HEK293T (cell line): ENCODE results near the gene HIPK1.
"Not testable (repeated sequence)": the region's sequence is repeated elsewhere in the genome, so short reads cannot be mapped to it uniquely, and the experiment has no call there.

Experiments used
- CTCF ChIA-PET: fragments of 350-600 bp; formaldehyde crosslinking; extraction: SDS; loops from one replicate; lab custom pipeline; 2021; ENCODE audit warnings: antibody characterized with exemption, inconsistent platforms; lab: Yijun Ruan, JAX
- POLR2A ChIA-PET: fragments of 350-600 bp; formaldehyde crosslinking; extraction: SDS; loops from one replicate; lab custom pipeline; 2020; ENCODE audit warnings: antibody characterized with exemption, inconsistent platforms; lab: Yijun Ruan, JAX
- DNase-seq: peaks from one replicate; pipeline ENCODE4 v3.0.0; 2012; ENCODE audit warnings: mixed read lengths; ENCODE audit errors: extremely low spot score
- ARNT ChIP-seq: fragments of 450-650 bp; IDR thresholded peaks from 2 replicates; pipeline ENCODE4 v1.6.1; 2017; ENCODE audit warnings: mild to moderate bottlenecking
- BHLHE40 ChIP-seq: fragments of 450-650 bp; IDR thresholded peaks from 2 replicates; pipeline ENCODE4 v1.6.1; 2016; ENCODE audit warnings: mild to moderate bottlenecking, moderate library complexity, borderline replicate concordance
- CTBP1 ChIP-seq: fragments of 450-650 bp; IDR thresholded peaks from 2 replicates; pipeline ENCODE4 v1.6.1; 2016; ENCODE audit warnings: borderline replicate concordance
- ELF4 ChIP-seq: fragments of 450-650 bp; IDR thresholded peaks from 2 replicates; pipeline ENCODE4 v1.6.1; 2017; ENCODE audit warnings: antibody characterized with exemption
- FOXA1 ChIP-seq: fragments of 450-650 bp; IDR thresholded peaks from 2 replicates; pipeline ENCODE4 v1.6.1; 2016; ENCODE audit warnings: mild to moderate bottlenecking
- FOXK2 ChIP-seq: fragments of 450-650 bp; IDR thresholded peaks from 2 replicates; pipeline ENCODE4 v1.6.1; 2016; ENCODE audit warnings: mild to moderate bottlenecking
- FOXM1 ChIP-seq: fragments of 450-650 bp; IDR thresholded peaks from 2 replicates; pipeline ENCODE4 v1.6.1; 2017; ENCODE audit warnings: mild to moderate bottlenecking, borderline replicate concordance
- HDGF ChIP-seq: fragments of 450-650 bp; IDR thresholded peaks from 2 replicates; pipeline ENCODE4 v1.6.1; 2017; ENCODE audit warnings: antibody characterized with exemption, borderline replicate concordance
- L3MBTL2 ChIP-seq: fragments of 450-650 bp; conservative IDR thresholded peaks from 2 replicates; pipeline ENCODE4 v1.6.1; 2016; ENCODE audit warnings: mild to moderate bottlenecking
- LEF1 ChIP-seq: fragments of 450-650 bp; IDR thresholded peaks from 2 replicates; pipeline ENCODE4 v1.6.1; 2017; ENCODE audit warnings: mild to moderate bottlenecking, borderline replicate concordance
- NFRKB ChIP-seq: fragments of 450-650 bp; IDR thresholded peaks from 2 replicates; pipeline ENCODE4 v1.6.1; 2016; ENCODE audit warnings: mild to moderate bottlenecking, moderate library complexity
- PKNOX1 ChIP-seq: fragments of 450-650 bp; IDR thresholded peaks from 2 replicates; pipeline ENCODE4 v1.6.1; 2016
- SP1 ChIP-seq: fragments of 450-650 bp; IDR thresholded peaks from 2 replicates; pipeline ENCODE4 v1.6.1; 2017
- SUZ12 ChIP-seq: fragments of 450-650 bp; IDR thresholded peaks from 2 replicates; pipeline ENCODE4 v1.6.1; 2016; ENCODE audit warnings: mild to moderate bottlenecking
- TARDBP ChIP-seq: fragments of 450-650 bp; IDR thresholded peaks from 2 replicates; pipeline ENCODE4 v1.6.1; 2016
- ZNF384 ChIP-seq: fragments of 450-650 bp; IDR thresholded peaks from 2 replicates; pipeline ENCODE4 v1.6.1; 2016

Gene HIPK1

GRCh38 chr1:114002492-114003239 is 73.5 kb downstream of the HIPK1 start:
- POLR2A ChIA-PET, result no interaction called here
- TF ChIP-seq PKNOX1 (no peak), LEF1 (no peak), SP1 (no peak), ARNT (no peak), HDGF (no peak), TARDBP (no peak), BHLHE40 (no peak), NFRKB (no peak), CTBP1 (no peak), SUZ12 (no peak), FOXA1 (no peak), FOXM1 (no peak)

DNA sequence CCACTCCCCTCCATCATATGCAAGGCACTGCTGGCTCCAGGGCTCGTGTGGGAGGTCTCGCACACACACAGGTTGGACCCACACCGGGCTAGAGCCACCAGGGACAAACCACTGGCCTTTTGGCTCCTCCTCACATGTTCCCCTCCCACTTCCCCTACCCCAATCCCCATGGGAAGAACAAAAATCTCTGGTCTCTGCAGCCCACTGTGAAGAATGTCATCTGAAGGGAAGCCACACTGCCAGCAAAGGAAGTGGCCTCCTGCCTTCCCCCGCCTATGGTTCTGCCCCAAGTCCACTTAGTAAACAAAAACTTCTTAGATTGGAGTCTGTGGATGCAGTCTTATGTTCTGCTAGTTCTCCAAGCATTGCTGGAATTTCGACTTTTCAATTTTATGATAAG is 74.3 kb downstream of the HIPK1 start:
- ChIA-PET CTCF (interaction anchor here (1.2 kb wide), 1 partner anchor 279 kb away, joined by 3 read pairs; no protein-coding TSS in a partner anchor), POLR2A (no interaction called here)
- TF ChIP-seq BHLHE40 (no peak), CTBP1 (no peak)
- DNase-seq, result no peak

More at GRCh38 chr1:114002492-114003239, 73.5 kb downstream of the HIPK1 start:
- CTCF ChIA-PET, result no interaction called here
- DNase-seq, result no peak

DNA sequence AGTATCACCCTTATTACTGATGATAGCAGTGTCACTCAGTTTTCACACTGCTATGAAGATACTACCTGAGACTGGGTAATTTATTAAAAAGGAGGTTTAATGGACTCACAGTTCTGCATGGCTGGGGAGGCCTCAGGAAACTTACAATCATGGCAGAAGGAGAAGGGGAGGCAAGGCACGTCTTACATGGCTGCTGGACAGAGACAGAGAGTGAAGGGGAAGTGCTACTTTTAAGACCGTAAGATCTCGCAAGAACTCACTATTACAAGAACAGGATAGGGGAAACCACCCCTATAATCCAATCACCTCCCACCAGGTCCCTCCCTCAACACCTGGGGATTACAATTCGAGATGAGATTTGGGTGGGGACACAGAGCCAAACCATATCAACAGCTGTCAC is 77.7 kb downstream of the HIPK1 start:
- DNase-seq, POLR2A ChIA-PET, CTCF ChIA-PET: not testable (repeated sequence)

DNA sequence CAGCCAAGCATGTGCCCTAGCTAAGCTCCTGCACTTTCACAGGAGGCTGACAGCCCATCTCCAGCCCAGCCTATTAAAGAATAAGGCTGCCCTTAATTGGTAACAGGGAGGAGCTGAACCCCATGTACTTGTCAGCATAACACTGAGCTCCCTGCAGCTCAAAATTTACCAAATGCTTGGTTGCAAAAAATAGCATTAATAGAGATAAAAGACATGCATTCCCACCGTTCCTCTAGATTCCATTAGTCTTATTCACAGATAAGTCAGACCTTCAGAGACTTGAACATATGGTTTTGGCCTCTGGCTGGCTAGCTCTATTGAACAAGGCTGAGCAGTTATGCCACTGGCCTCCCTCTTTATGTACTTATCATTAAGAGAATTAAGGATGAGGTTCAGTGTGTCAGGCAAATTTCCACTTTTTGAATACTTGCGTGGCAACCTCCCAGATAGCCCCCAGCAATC is 79.4 kb downstream of the HIPK1 start:
- CTCF ChIA-PET, result no interaction called here
- DNase-seq, result no peak
- TF ChIP-seq TARDBP (no peak), NFRKB (no peak), FOXK2 (no peak)
- POLR2A ChIA-PET, result no interaction called here

DNA sequence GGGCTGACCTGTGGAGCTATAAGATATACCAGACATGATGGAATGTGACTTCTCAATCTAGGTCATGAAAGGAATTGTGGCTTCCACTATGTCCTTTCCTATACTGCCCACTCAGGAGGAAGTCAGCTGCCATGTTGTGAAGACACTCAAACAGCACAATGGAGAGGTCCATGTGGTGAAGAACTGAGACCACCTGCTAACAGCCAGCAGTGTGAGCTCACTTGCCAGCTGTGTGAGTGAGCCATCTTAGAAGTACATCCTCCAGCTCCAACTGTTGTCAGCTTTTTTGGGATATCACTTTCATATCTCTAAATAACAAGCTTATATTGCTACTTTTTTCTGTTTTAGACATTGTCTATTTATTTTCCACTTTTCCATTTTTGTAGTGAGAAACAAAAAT is 79.9 kb downstream of the HIPK1 start:
- TF ChIP-seq BHLHE40 (no peak), SP1 (no peak), LEF1 (no peak), ZNF384 (no peak), FOXK2 (no peak), TARDBP (no peak), HDGF (no peak), NFRKB (no peak), FOXM1 (no peak), L3MBTL2 (no peak), ELF4 (no peak), SUZ12 (no peak)
- POLR2A ChIA-PET, result no interaction called here
- CTCF ChIA-PET, result no interaction called here

GRCh38 chr1:114009393-114009792 is 80.3 kb downstream of the HIPK1 start:
- POLR2A ChIA-PET, result no interaction called here
- CTCF ChIA-PET, result interaction anchor here (1.2 kb wide), 1 partner anchor 14 kb away, joined by 3 read pairs; no protein-coding TSS in a partner anchor
- TF ChIP-seq PKNOX1 (no peak), CTBP1 (no peak), ELF4 (no peak), ARNT (no peak), SP1 (no peak), NFRKB (no peak), ZNF384 (no peak), LEF1 (no peak), FOXK2 (no peak), BHLHE40 (no peak), SUZ12 (no peak), TARDBP (no peak)
- no peak for DNase-seq

More for the DNA sequence above, 79.9 kb downstream of the HIPK1 start:
- DNase-seq, result no peak

- no peak for TF ChIP-seq NFRKB
- no peak for TF ChIP-seq ARNT
- no peak for TF ChIP-seq LEF1
- TF ChIP-seq SP1, result no peak
- no peak for TF ChIP-seq HDGF
- TF ChIP-seq TARDBP, result no peak
- TF ChIP-seq CTBP1, result no peak
- TF ChIP-seq L3MBTL2, result no peak
- no peak for TF ChIP-seq FOXM1
- no peak for TF ChIP-seq ZNF384
- no peak for TF ChIP-seq FOXK2
- no peak for TF ChIP-seq SUZ12
- no peak for TF ChIP-seq FOXA1
- no peak for TF ChIP-seq PKNOX1
- TF ChIP-seq BHLHE40, result no peak
- TF ChIP-seq ELF4, result no peak
- POLR2A ChIA-PET, result no interaction called here
- no peak for DNase-seq
- CTCF ChIA-PET, result interaction anchor here (0.6 to 1.2 kb wide), 3 partner anchors 13 to 272 kb away, joined by 3 to 4 read pairs (median 3); no protein-coding TSS in a partner anchor
These were observed 81.5 kb downstream of the HIPK1 start for GRCh38 chr1:114010433-114011184.
